K562 (cell line): ENCODE measurements around the gene COPRS. TPM values are rescaled to one million over a fixed set of nuclear protein-coding genes. Genes with fewer than 3 reads are reported as not detected.

Source experiments
- ATAC-seq: fragments of 200-7000 bp; cut with Tn5 transposase; 3 replicates; pipeline ENCODE4 v1.9.1; 2020; ENCODE audit warnings: moderate library complexity
- BruUV-seq: library from RNA; stranded (reverse); fragments of 400-500 nt; replicated peaks from 2 replicates; lab custom pipeline; 2021; lab: Mats Ljungman, UMichigan
- CTCF ChIA-PET: fragments of 300-600 bp; formaldehyde crosslinking; extraction: SDS; loops from one replicate; lab custom pipeline; 2021; ENCODE audit warnings: low intra/inter-chr PET ratio; lab: Yijun Ruan, JAX
- POLR2A ChIA-PET: fragments of 300-600, 350-650 bp; sonication (Branson Sonifier 250); formaldehyde crosslinking; extraction: SDS; loops from one replicate; lab custom pipeline; 2021; ENCODE audit warnings: antibody characterized with exemption, inconsistent platforms; lab: Yijun Ruan, JAX
- DNase-seq, 4 experiments: peaks; one replicate each; pipeline versions ENCODE4 v3.0.0 to v3.0.0-alpha.2; 2011 to 2018; ENCODE audit warnings: low spot score in 3 of 4, mixed read lengths in 3 of 4; ENCODE audit errors: extremely low read depth in 1 of 4
- FAIRE-seq: peaks from 2 replicates; lab custom pipeline; 2011; peaks lifted over from hg19 to GRCh38; lab: Jason Lieb, UNC
- H2AFZ ChIP-seq: 2 replicates; pipeline ENCODE4 v1.6.0; 2011; ENCODE audit warnings: low read depth, low read length, control low read depth, inconsistent platforms
- H3K27ac ChIP-seq: fragments of 200-600 bp; 3 replicates; pipeline ENCODE4 v1.8.0; 2011; ENCODE audit warnings: low read depth, mild to moderate bottlenecking, control low read depth, inconsistent platforms, low read length, moderate library complexity, mixed read lengths; ENCODE audit errors: extremely low read depth
- H3K27me3 ChIP-seq, 2 experiments: fragments of 300-600 bp in 1 of 2; 2 replicates in 1 of 2; 3 replicates in 1 of 2; pipeline versions ENCODE4 v1.6.0 to v1.8.0; 2011; ENCODE audit warnings: inconsistent platforms in 2 of 2, low read length in 2 of 2, mild to moderate bottlenecking in 1 of 2, mixed read lengths in 1 of 2, moderate library complexity in 1 of 2; ENCODE audit not compliant: control insufficient read depth in 2 of 2, insufficient read depth in 2 of 2
- H3K36me3 ChIP-seq: fragments of 300-600 bp; 3 replicates; pipeline ENCODE4 v1.8.0; 2011; ENCODE audit warnings: mild to moderate bottlenecking, low read length, inconsistent platforms; ENCODE audit not compliant: control insufficient read depth, insufficient read depth
- H3K4me1 ChIP-seq, 2 experiments: fragments of 200-600 bp in 1 of 2; replicated peaks in 1 of 2; 2 replicates in 1 of 2; 3 replicates in 1 of 2; pipeline versions ENCODE4 v1.5.1 to v1.8.0; 2011; ENCODE audit warnings: inconsistent platforms in 2 of 2, low read length in 2 of 2, mild to moderate bottlenecking in 1 of 2, mixed read lengths in 1 of 2, moderate library complexity in 1 of 2; ENCODE audit not compliant: control insufficient read depth in 2 of 2, insufficient read depth in 2 of 2
- H3K4me2 ChIP-seq: 2 replicates; pipeline ENCODE4 v1.6.1; 2011; ENCODE audit warnings: low read length, control low read depth, inconsistent platforms, mixed read lengths; ENCODE audit not compliant: insufficient read depth
- H3K4me3 ChIP-seq: fragments of 200-600 bp; sonication (generic), shearing (Covaris generic); 2 replicates; pipeline ENCODE4 v1.5.1; 2016; ENCODE audit warnings: control low read depth, inconsistent platforms
- H3K79me2 ChIP-seq: fragments of 200-600 bp; 3 replicates; pipeline ENCODE4 v1.8.0; 2011; ENCODE audit warnings: low read length, inconsistent platforms; ENCODE audit not compliant: control insufficient read depth, insufficient read depth
- H3K9ac ChIP-seq, 2 experiments: 2 replicates each; pipeline versions ENCODE4 v1.6.0 to v1.6.1; 2011; ENCODE audit warnings: low read depth in 2 of 2, low read length in 2 of 2, control low read depth in 1 of 2, inconsistent platforms in 1 of 2, mild to moderate bottlenecking in 1 of 2, mixed read lengths in 1 of 2; ENCODE audit not compliant: insufficient read depth in 1 of 2
- H3K9me1 ChIP-seq: one replicate; pipeline ENCODE4 v1.6.0; 2011; ENCODE audit warnings: inconsistent platforms, mild to moderate bottlenecking, low read length, moderate library complexity; ENCODE audit not compliant: control insufficient read depth, insufficient read depth
- H3K9me3 ChIP-seq: replicated peaks from 2 replicates; pipeline ENCODE4 v1.5.1; 2011; ENCODE audit warnings: low read depth, low read length, inconsistent platforms; ENCODE audit not compliant: control insufficient read depth, insufficient read depth
- H4K20me1 ChIP-seq: replicated peaks from 2 replicates; pipeline ENCODE4 v1.6.1; 2011; ENCODE audit warnings: low read length, inconsistent platforms, mixed read lengths; ENCODE audit not compliant: control insufficient read depth, insufficient read depth
- CUX1 ChIP-seq: fragments of 200-800 bp; sonication (Bioruptor generic); IDR thresholded peaks from 2 replicates; pipeline ENCODE4 v1.6.1; 2016; ENCODE audit warnings: missing genetic modification characterization, missing compliant biosample characterization
- ETV1 ChIP-seq: fragments of 450-650 bp; conservative IDR thresholded peaks from 2 replicates; pipeline ENCODE4 v1.6.1; 2016; ENCODE audit warnings: missing genetic modification characterization, control low read depth, low read depth, missing compliant biosample characterization
- GABPA ChIP-seq: fragments of 200-800 bp; sonication (Bioruptor generic); conservative IDR thresholded peaks from 2 replicates; pipeline ENCODE4 v1.6.1; 2016; ENCODE audit warnings: low read depth, missing genetic modification characterization, missing compliant biosample characterization
- HIVEP1 ChIP-seq: fragments of 250-450 bp; sonication (Bioruptor Pico); IDR thresholded peaks from 2 replicates; pipeline ENCODE4 v1.4.0; 2020; ENCODE audit warnings: mild to moderate bottlenecking
- HNRNPK ChIP-seq: fragments of 200-400 bp; formaldehyde crosslinking; IDR thresholded peaks from one replicate; pipeline ENCODE4 v1.6.1; 2018; ENCODE audit warnings: mild to moderate bottlenecking, low read depth, low read length; ENCODE audit not compliant: poor library complexity, severe bottlenecking
- JUNB ChIP-seq: fragments of 450-650 bp; formaldehyde crosslinking; conservative IDR thresholded peaks from 2 replicates; pipeline ENCODE4 v1.4.0; 2020; ENCODE audit warnings: mild to moderate bottlenecking
- MEIS2 ChIP-seq: fragments of 450-650 bp; IDR thresholded peaks from 2 replicates; pipeline ENCODE4 v1.6.1; 2014; ENCODE audit warnings: mild to moderate bottlenecking; ENCODE audit not compliant: partially characterized antibody
- NFIC ChIP-seq: fragments of 450-650 bp; IDR thresholded peaks from 2 replicates; pipeline ENCODE4 v1.6.1; 2017; ENCODE audit warnings: mild to moderate bottlenecking, inconsistent platforms
- PHTF2 ChIP-seq: fragments of 250-450 bp; sonication (Bioruptor Pico); IDR thresholded peaks from 2 replicates; pipeline ENCODE4 v1.5.0; 2021; ENCODE audit warnings: mild to moderate bottlenecking
- POLR2H ChIP-seq: IDR thresholded peaks from 2 replicates; pipeline ENCODE4 v1.6.1; 2016; ENCODE audit warnings: missing genetic modification characterization, low read depth, mild to moderate bottlenecking, control low read depth, missing compliant biosample characterization, moderate library complexity
- SAFB ChIP-seq: fragments of 200-400 bp; formaldehyde crosslinking; IDR thresholded peaks from 2 replicates; pipeline ENCODE4 v1.6.1; 2017; ENCODE audit warnings: low read depth, low read length, borderline replicate concordance
- SP2 ChIP-seq: IDR thresholded peaks from 2 replicates; pipeline ENCODE4 v1.6.1; 2011; ENCODE audit warnings: mild to moderate bottlenecking, low read depth, low read length, moderate library complexity; ENCODE audit not compliant: poor library complexity, severe bottlenecking; ENCODE audit errors: extremely low read depth
- WGBS: fragments of 100-300 bp; shearing (Covaris generic); methylation state at CpG from one replicate; pipeline ENCODE4 v1.1.6; 2016; ENCODE audit warnings: low coverage, mixed read lengths; ENCODE audit not compliant: insufficient coverage; ENCODE audit errors: missing lambda C conversion rate; 5-methylcytosine and 5-hydroxymethylcytosine counted together
- in situ Hi-C: fragments of 300-500 bp; cut with MboI; formaldehyde crosslinking; loops from 4 replicates; pipeline ENCODE4 v1.15.0; 2018; ENCODE audit warnings: inconsistent platforms, mixed read lengths
- intact Hi-C: fragments of 100-400 bp; cut with micrococcal nuclease; formaldehyde crosslinking; loops from 2 replicates; pipeline ENCODE4 v1.14.2; 2022
- polyA plus RNA-seq, 8 experiments: library from polyadenylated mRNA; depleted of rRNA in 4 of 8; stranded (reverse) in 5 of 8; unstranded in 3 of 8; fragments of >200 nt; fragmentation: Nextera tagmentation in 2 of 8; fragmentation: Illumina TruSeq in 1 of 8; extraction: Ambion mirVana in 2 of 8; extraction: Trizol in 1 of 8; gene quantifications; 2 replicates each; pipeline versions ENCODE4 v1.2.1 to v1.2.3, GENCODE V29; 2011 to 2014; ENCODE audit warnings: inconsistent platforms in 1 of 8, missing spikeins in 1 of 8
- total RNA-seq, 7 experiments: library from RNA; depleted of rRNA in 6 of 7; stranded (reverse); fragments of >200 nt in 6 of 7; fragmentation: Illumina TruSeq in 2 of 7; extraction: Trizol in 2 of 7; gene quantifications; 2 replicates each; pipeline versions ENCODE4 v1.2.1 to v1.2.3, GENCODE V29; 2011 to 2021; ENCODE audit warnings: low replicate concordance in 1 of 7
- TF ChIP-seq, protein P1 (sequence below): sonication (generic); formaldehyde crosslinking; IDR thresholded peaks from 2 replicates; pipeline ENCODE4 v1.8.0; 2022; ENCODE audit warnings: mild to moderate bottlenecking, missing genetic modification reagents

The COPRS gene
- total and polyA plus RNA-seq, 9 of the 15 experiments (the other 6 are each of a cell fraction or from before 2014, with no cell fraction given): 11.9 to 102 (median 60.5) TPM

DNA sequence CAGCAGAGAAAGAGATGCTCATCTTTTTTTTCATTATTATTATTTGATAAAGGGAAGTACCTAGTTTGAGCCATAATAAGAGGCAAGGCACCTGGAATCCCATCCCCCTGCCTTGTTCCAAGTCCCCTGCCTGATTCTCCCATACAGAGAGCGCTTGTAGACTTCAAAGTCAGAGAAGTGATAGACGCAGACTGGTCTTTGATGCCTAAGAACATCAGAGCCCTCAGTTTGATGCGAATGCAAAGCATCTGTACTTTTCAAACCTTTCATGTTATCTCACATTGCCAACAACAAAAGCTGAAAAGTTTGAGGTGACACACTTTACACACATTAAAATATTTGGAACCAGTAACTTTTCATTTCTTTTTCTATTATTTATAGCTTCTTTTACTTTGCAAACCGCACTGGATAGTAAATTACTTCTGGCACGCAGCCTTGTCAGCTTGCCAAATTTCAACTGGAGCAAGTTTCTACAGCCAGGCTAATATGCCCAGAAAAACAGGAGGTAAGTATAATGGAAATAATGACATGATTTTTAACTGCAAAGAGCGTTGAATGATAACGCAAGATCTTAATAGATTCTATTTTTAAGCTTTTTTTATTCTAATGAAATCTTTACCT lies 48.4 kb upstream of the COPRS start:
- ATAC-seq: peak; percentile 42; the same call in 1 of the 3 replicates
- ChIA-PET CTCF (no interaction called here), POLR2A (interaction anchor here (1.8 kb wide), 1 partner anchor 16 kb away, joined by 6 read pairs; no protein-coding TSS in a partner anchor)
- WGBS: 41% methylated on average over 7 of the region's 7 CpGs
- BruUV-seq: no TSS peak
- Histone ChIP-seq H3K9me3 (no peaks in the 10 kb centered on the region), H3K27ac (no peak overlapping the region), H4K20me1 (no peaks in the 10 kb centered on the region), H2AFZ (peak overlapping the region; percentile 49), H3K9ac (no peak overlapping the region), H3K36me3 (no peaks in the 10 kb centered on the region), H3K4me3 (no peak overlapping the region), H3K27me3 (no peaks in the 10 kb centered on the region), H3K4me2 (no peak overlapping the region), H3K9me1 (no peaks in the 10 kb centered on the region), H3K4me1 (no peaks in the 10 kb centered on the region; a peak in 2 of 5 replicates), H3K79me2 (no peaks in the 10 kb centered on the region)
- intact Hi-C loops: no loop called here
- FAIRE-seq: peak; percentile 6
- in situ Hi-C loops: no loop called here
- peak in 1 of 4 experiments; percentile 17 for DNase-seq
- TF ChIP-seq PHTF2: no peak
- TF ChIP-seq, protein P1, sequence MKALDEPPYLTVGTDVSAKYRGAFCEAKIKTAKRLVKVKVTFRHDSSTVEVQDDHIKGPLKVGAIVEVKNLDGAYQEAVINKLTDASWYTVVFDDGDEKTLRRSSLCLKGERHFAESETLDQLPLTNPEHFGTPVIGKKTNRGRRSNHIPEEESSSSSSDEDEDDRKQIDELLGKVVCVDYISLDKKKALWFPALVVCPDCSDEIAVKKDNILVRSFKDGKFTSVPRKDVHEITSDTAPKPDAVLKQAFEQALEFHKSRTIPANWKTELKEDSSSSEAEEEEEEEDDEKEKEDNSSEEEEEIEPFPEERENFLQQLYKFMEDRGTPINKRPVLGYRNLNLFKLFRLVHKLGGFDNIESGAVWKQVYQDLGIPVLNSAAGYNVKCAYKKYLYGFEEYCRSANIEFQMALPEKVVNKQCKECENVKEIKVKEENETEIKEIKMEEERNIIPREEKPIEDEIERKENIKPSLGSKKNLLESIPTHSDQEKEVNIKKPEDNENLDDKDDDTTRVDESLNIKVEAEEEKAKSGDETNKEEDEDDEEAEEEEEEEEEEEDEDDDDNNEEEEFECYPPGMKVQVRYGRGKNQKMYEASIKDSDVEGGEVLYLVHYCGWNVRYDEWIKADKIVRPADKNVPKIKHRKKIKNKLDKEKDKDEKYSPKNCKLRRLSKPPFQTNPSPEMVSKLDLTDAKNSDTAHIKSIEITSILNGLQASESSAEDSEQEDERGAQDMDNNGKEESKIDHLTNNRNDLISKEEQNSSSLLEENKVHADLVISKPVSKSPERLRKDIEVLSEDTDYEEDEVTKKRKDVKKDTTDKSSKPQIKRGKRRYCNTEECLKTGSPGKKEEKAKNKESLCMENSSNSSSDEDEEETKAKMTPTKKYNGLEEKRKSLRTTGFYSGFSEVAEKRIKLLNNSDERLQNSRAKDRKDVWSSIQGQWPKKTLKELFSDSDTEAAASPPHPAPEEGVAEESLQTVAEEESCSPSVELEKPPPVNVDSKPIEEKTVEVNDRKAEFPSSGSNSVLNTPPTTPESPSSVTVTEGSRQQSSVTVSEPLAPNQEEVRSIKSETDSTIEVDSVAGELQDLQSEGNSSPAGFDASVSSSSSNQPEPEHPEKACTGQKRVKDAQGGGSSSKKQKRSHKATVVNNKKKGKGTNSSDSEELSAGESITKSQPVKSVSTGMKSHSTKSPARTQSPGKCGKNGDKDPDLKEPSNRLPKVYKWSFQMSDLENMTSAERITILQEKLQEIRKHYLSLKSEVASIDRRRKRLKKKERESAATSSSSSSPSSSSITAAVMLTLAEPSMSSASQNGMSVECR: no peak
- no peak for TF ChIP-seq POLR2H (tag)
- no peak for TF ChIP-seq GABPA
- TF ChIP-seq JUNB (CRISPR knock-in tag): no peak
- no peak for TF ChIP-seq ETV1 (tag)
- no peak for TF ChIP-seq HNRNPK
- no peak for TF ChIP-seq SAFB
- TF ChIP-seq MEIS2: peak; percentile 56
- no peak for TF ChIP-seq HIVEP1 (CRISPR knock-in tag)
- TF ChIP-seq CUX1: no peak
- TF ChIP-seq NFIC: peak; percentile 54
- TF ChIP-seq SP2: no peak
